Activated CD4-positive, alpha-beta T cell treated with anti-CD3 and anti-CD28 coated beads for 36 hours (primary cell): ENCODE data around the gene LRCH1. TPM values are rescaled to one million over a fixed set of nuclear protein-coding genes. Genes with fewer than 3 reads are reported as not detected.
A peak's percentile ranks its signal among the peaks of the same experiment; 100 is the strongest.
"Not testable (repeated sequence)": the region's sequence is repeated elsewhere in the genome, so short reads cannot be mapped to it uniquely, and the experiment has no call there.

Source experiments
- ATAC-seq: fragments of 200-7000 bp; cut with Tn5 transposase; one replicate; pipeline ENCODE4 v1.10.0; 2021; ENCODE audit warnings: mild to moderate bottlenecking, moderate library complexity
- CTCF ChIA-PET: fragments of 350-600 bp; sonication (Branson Sonifier 250); formaldehyde crosslinking; loops from one replicate; lab custom pipeline; 2021; ENCODE audit warnings: antibody characterized with exemption; lab: Charles Lee
- POLR2A ChIA-PET: fragments of 350-600 bp; sonication (Branson Sonifier 250); formaldehyde crosslinking; loops from one replicate; lab custom pipeline; 2021; ENCODE audit warnings: antibody characterized with exemption, inconsistent platforms; lab: Charles Lee
- DNase-seq: peaks from one replicate; pipeline ENCODE4 v3.0.0-alpha.2; 2020
- H3K27ac Mint-ChIP-seq: one replicate; pipeline ENCODE4 v1.8.0; 2021; ENCODE audit warnings: mixed read lengths
- H3K27me3 Mint-ChIP-seq: one replicate; pipeline ENCODE4 v1.8.0; 2021; ENCODE audit warnings: mixed read lengths
- H3K36me3 Mint-ChIP-seq: one replicate; pipeline ENCODE4 v1.8.0; 2021; ENCODE audit warnings: low read depth, mixed read lengths
- H3K4me1 Mint-ChIP-seq: one replicate; pipeline ENCODE4 v1.8.0; 2021; ENCODE audit warnings: mixed read lengths
- H3K4me3 Mint-ChIP-seq: one replicate; pipeline ENCODE4 v1.8.0; 2021; ENCODE audit warnings: mild to moderate bottlenecking, moderate library complexity, mixed read lengths
- H3K9me3 Mint-ChIP-seq: one replicate; pipeline ENCODE4 v1.8.0; 2021; ENCODE audit warnings: low read depth, mixed read lengths
- intact Hi-C, 2 experiments: fragments of 100-400 bp; cut with DNase I in 1 of 2; cut with micrococcal nuclease in 1 of 2; formaldehyde crosslinking; loops; one replicate each; pipeline versions ENCODE4 v1.14.2 to v1.15.1; 2022 to 2024; cut with DNase I, micrococcal nuclease
- total RNA-seq, 2 experiments: library from RNA; stranded (reverse); gene quantifications; one replicate each; pipeline ENCODE4 v1.2.3, GENCODE V29; 2021

Gene LRCH1
- 10 to 100 TPM; 14.8 to 16.4 TPM for total RNA-seq

GRCh38 chr13:46552889-46553520 lies at the start of gene LRCH1:
Gene LRCH1, plus strand, starts transcription at chr13:46553170. Its CDS starts 227 bp downstream, at chr13:46553397.
- peak within 1 kb of the TSS; percentile 91 for H3K4me3 Mint-ChIP-seq
- ATAC-seq, result peak; percentile 81
- peaks cover under 1% of the 10 kb centered on the region for H3K36me3 Mint-ChIP-seq
- ChIA-PET CTCF (interaction anchor here (0.6 to 2.1 kb wide), 11 partner anchors 8 to 165 kb away, joined by 3 to 20 read pairs (median 9); no protein-coding TSS in a partner anchor), POLR2A (no interaction called here)
- DNase-seq, result peak; percentile 93
- H3K27ac Mint-ChIP-seq, result peak within 1 kb of the TSS; percentile 91
- H3K4me1 Mint-ChIP-seq, result peaks cover 44% of the 10 kb centered on the region
- no peaks in the 10 kb centered on the region for H3K9me3 Mint-ChIP-seq
- H3K27me3 Mint-ChIP-seq, result no peaks in the 10 kb centered on the region
- intact Hi-C loops, result loop anchor here (1.0 to 5.0 kb wide), 7 partner anchors 48 to 500 kb away; partner anchors contain the start of genes ESD (in 1 of the 2) and ZC3H13 (in 1 of the 2)

- no peak overlapping the region for H3K4me3 Mint-ChIP-seq
- ATAC-seq (no peak), DNase-seq (no peak)
- intact Hi-C loops, result no loop called here
- no peak overlapping the region for H3K27ac Mint-ChIP-seq
- CTCF ChIA-PET, result no interaction called here
- POLR2A ChIA-PET, result no interaction called here
- no peaks in the 10 kb centered on the region for H3K9me3 Mint-ChIP-seq
- peaks cover 5% of the 10 kb centered on the region for H3K27me3 Mint-ChIP-seq
- no peaks in the 10 kb centered on the region for H3K4me1 Mint-ChIP-seq
- H3K36me3 Mint-ChIP-seq, result no peaks in the 10 kb centered on the region
Measured at GRCh38 chr13:46504036-46504435, 48.9 kb upstream of the LRCH1 start.

GRCh38 chr13:46507981-46508380 lies 45.0 kb upstream of the LRCH1 start:
- Mint-ChIP-seq H3K4me3 (no peak overlapping the region), H3K36me3 (no peaks in the 10 kb centered on the region), H3K27ac (no peak overlapping the region), H3K27me3 (peaks cover 5% of the 10 kb centered on the region), H3K4me1 (no peaks in the 10 kb centered on the region), H3K9me3 (no peaks in the 10 kb centered on the region)
- no peak for DNase-seq
- intact Hi-C loops, result no loop called here
- ChIA-PET POLR2A (no interaction called here), CTCF (no interaction called here)
- no peak for ATAC-seq

- CTCF ChIA-PET, result no interaction called here
Measured at GRCh38 chr13:46509981-46510380, 43.0 kb upstream of the LRCH1 start.

GRCh38 chr13:46515803-46516202 lies 37.2 kb upstream of the LRCH1 start:
- Mint-ChIP-seq H3K27ac (no peak overlapping the region), H3K4me1 (peaks cover 3% of the 10 kb centered on the region), H3K4me3 (no peak overlapping the region), H3K9me3 (no peaks in the 10 kb centered on the region), H3K27me3 (peaks cover 4% of the 10 kb centered on the region), H3K36me3 (no peaks in the 10 kb centered on the region)
- ATAC-seq (no peak), DNase-seq (no peak)
- POLR2A ChIA-PET, result no interaction called here
- intact Hi-C loops, result no loop called here
- CTCF ChIA-PET, result no interaction called here

More at GRCh38 chr13:46509981-46510380, 43.0 kb upstream of the LRCH1 start:
- H3K27ac Mint-ChIP-seq, result no peak overlapping the region
- POLR2A ChIA-PET, result no interaction called here
- no peaks in the 10 kb centered on the region for H3K9me3 Mint-ChIP-seq
- H3K27me3 Mint-ChIP-seq, result peaks cover 5% of the 10 kb centered on the region
- intact Hi-C loops, result no loop called here
- DNase-seq, result no peak
- no peak for ATAC-seq
- H3K36me3 Mint-ChIP-seq, result no peaks in the 10 kb centered on the region
- H3K4me3 Mint-ChIP-seq, result no peak overlapping the region
- H3K4me1 Mint-ChIP-seq, result no peaks in the 10 kb centered on the region

- no peak for ATAC-seq
- Mint-ChIP-seq H3K4me3 (no peak overlapping the region), H3K27me3 (peaks cover 4% of the 10 kb centered on the region), H3K9me3 (peaks cover 3% of the 10 kb centered on the region), H3K27ac (no peak overlapping the region), H3K4me1 (peaks cover 3% of the 10 kb centered on the region), H3K36me3 (no peaks in the 10 kb centered on the region)
- intact Hi-C loops, result no loop called here
- ChIA-PET CTCF (interaction anchor here (0.8 kb wide), 1 partner anchor 14 kb away, joined by 3 read pairs; no protein-coding TSS in a partner anchor), POLR2A (no interaction called here)
- DNase-seq, result no peak
Measured at GRCh38 chr13:46516599-46517338, 36.2 kb upstream of the LRCH1 start.

- H3K36me3 Mint-ChIP-seq, ATAC-seq, intact Hi-C loops, DNase-seq, H3K9me3 Mint-ChIP-seq, H3K27ac Mint-ChIP-seq, H3K4me3 Mint-ChIP-seq, H3K27me3 Mint-ChIP-seq, H3K4me1 Mint-ChIP-seq: not testable (repeated sequence)
- ChIA-PET CTCF (interaction anchor here (0.8 kb wide), 1 partner anchor 15 kb away, joined by 3 read pairs; no protein-coding TSS in a partner anchor), POLR2A (interaction anchor here (0.6 kb wide), 1 partner anchor 17 kb away, joined by 5 read pairs; no protein-coding TSS in a partner anchor)
Measured at GRCh38 chr13:46517748-46518147, 35.2 kb upstream of the LRCH1 start.

- Mint-ChIP-seq H3K9me3 (peaks cover 3% of the 10 kb centered on the region), H3K4me3 (no peak overlapping the region), H3K36me3 (no peaks in the 10 kb centered on the region), H3K4me1 (peaks cover 3% of the 10 kb centered on the region), H3K27ac (no peak overlapping the region), H3K27me3 (peaks cover 8% of the 10 kb centered on the region)
- ChIA-PET POLR2A (no interaction called here), CTCF (no interaction called here)
- ATAC-seq (no peak), DNase-seq (no peak)
- intact Hi-C loops, result no loop called here
Measured at GRCh38 chr13:46519182-46519581, 33.8 kb upstream of the LRCH1 start.

GRCh38 chr13:46520166-46520565 lies 32.8 kb upstream of the LRCH1 start:
- ChIA-PET CTCF (interaction anchor here (0.5 to 0.9 kb wide), 4 partner anchors 15 to 205 kb away, joined by 3 to 4 read pairs (median 3); no protein-coding TSS in a partner anchor), POLR2A (no interaction called here)
- intact Hi-C loops, result no loop called here
- DNase-seq (no peak), ATAC-seq (no peak)
- no peak overlapping the region for H3K4me3 Mint-ChIP-seq
- no peaks in the 10 kb centered on the region for H3K36me3 Mint-ChIP-seq
- H3K27me3 Mint-ChIP-seq, result peaks cover 8% of the 10 kb centered on the region
- peaks cover 3% of the 10 kb centered on the region for H3K4me1 Mint-ChIP-seq
- H3K9me3 Mint-ChIP-seq, result peaks cover 3% of the 10 kb centered on the region
- no peak overlapping the region for H3K27ac Mint-ChIP-seq

- Mint-ChIP-seq H3K36me3 (no peaks in the 10 kb centered on the region), H3K4me1 (peaks cover 3% of the 10 kb centered on the region), H3K4me3 (no peak overlapping the region), H3K27ac (no peak overlapping the region), H3K27me3 (peaks cover 10% of the 10 kb centered on the region), H3K9me3 (peaks cover 3% of the 10 kb centered on the region)
- no peak for ATAC-seq
- CTCF ChIA-PET, result interaction anchor here (1.8 kb wide), 1 partner anchor 19 kb away, joined by 4 read pairs; no protein-coding TSS in a partner anchor
- no peak for DNase-seq
- POLR2A ChIA-PET, result no interaction called here
- intact Hi-C loops, result no loop called here
Measured at GRCh38 chr13:46521486-46521885, 31.5 kb upstream of the LRCH1 start.

- ChIA-PET POLR2A (no interaction called here), CTCF (interaction anchor here (0.6 to 1.8 kb wide), 4 partner anchors 9 to 186 kb away, joined by 3 to 4 read pairs (median 3); no protein-coding TSS in a partner anchor)
- intact Hi-C loops, result no loop called here
- DNase-seq, result no peak
- peaks cover 6% of the 10 kb centered on the region for H3K4me1 Mint-ChIP-seq
- no peak for ATAC-seq
- no peak overlapping the region for H3K4me3 Mint-ChIP-seq
- H3K9me3 Mint-ChIP-seq, result peaks cover 3% of the 10 kb centered on the region
- peaks cover 10% of the 10 kb centered on the region for H3K27me3 Mint-ChIP-seq
- H3K27ac Mint-ChIP-seq, result no peak overlapping the region
- H3K36me3 Mint-ChIP-seq, result no peaks in the 10 kb centered on the region
Measured at GRCh38 chr13:46521921-46522747, 30.8 kb upstream of the LRCH1 start.
